ENCODE data around the gene TMEM167B. TPM values are rescaled to one million over a fixed set of nuclear protein-coding genes. Genes with fewer than 3 reads are reported as not detected.

Gene TMEM167B
- total RNA-seq, 1 experiment from 2014 or later, result 30.2 TPM

GRCh38 chr1:109111386-109112055 lies 21.0 kb downstream of the TMEM167B start:
- Mint-ChIP-seq H3K27ac (ENCODE audit: low read depth, unreplicated experiment) (no peak overlapping the region), H3K36me3 (ENCODE audit: insufficient read depth, unreplicated experiment) (peaks cover 6% of the 10 kb centered on the region), H3K27me3 (ENCODE audit: insufficient read depth, unreplicated experiment) (peaks cover 29% of the 10 kb centered on the region), H3K4me3 (ENCODE audit: unreplicated experiment) (no peak overlapping the region), H3K4me1 (ENCODE audit: insufficient read depth, unreplicated experiment) (peaks cover 9% of the 10 kb centered on the region), H3K9me3 (ENCODE audit: unreplicated experiment) (no peaks in the 10 kb centered on the region)
- intact Hi-C loops (cut with micrococcal nuclease), result loop anchor here (1.0 to 10.0 kb wide), 9 partner anchors 81 to 1327 kb away; partner anchors contain the start of genes CLCC1, PRPF38B and SORT1
- BruUV-seq (replicated peaks), result no TSS peak
- ChIA-PET CTCF (interaction anchor here (0.6 to 3.4 kb wide), 29 partner anchors 8 to 289 kb away, joined by 3 to 19 read pairs (median 4); partner anchors contain the start of gene CLCC1), POLR2A (interaction anchor here (0.6 to 2.3 kb wide), 8 partner anchors 11 to 1467 kb away, joined by 3 to 23 read pairs (median 3); no protein-coding TSS in a partner anchor)
- TF ChIP-seq, protein P1, sequence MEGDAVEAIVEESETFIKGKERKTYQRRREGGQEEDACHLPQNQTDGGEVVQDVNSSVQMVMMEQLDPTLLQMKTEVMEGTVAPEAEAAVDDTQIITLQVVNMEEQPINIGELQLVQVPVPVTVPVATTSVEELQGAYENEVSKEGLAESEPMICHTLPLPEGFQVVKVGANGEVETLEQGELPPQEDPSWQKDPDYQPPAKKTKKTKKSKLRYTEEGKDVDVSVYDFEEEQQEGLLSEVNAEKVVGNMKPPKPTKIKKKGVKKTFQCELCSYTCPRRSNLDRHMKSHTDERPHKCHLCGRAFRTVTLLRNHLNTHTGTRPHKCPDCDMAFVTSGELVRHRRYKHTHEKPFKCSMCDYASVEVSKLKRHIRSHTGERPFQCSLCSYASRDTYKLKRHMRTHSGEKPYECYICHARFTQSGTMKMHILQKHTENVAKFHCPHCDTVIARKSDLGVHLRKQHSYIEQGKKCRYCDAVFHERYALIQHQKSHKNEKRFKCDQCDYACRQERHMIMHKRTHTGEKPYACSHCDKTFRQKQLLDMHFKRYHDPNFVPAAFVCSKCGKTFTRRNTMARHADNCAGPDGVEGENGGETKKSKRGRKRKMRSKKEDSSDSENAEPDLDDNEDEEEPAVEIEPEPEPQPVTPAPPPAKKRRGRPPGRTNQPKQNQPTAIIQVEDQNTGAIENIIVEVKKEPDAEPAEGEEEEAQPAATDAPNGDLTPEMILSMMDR (IDR thresholded peaks at IDR 0.05; ENCODE audit: unreplicated experiment), result no peak
- peak; percentile 40 for DNase-seq (ENCODE audit: unreplicated experiment)

DNA sequence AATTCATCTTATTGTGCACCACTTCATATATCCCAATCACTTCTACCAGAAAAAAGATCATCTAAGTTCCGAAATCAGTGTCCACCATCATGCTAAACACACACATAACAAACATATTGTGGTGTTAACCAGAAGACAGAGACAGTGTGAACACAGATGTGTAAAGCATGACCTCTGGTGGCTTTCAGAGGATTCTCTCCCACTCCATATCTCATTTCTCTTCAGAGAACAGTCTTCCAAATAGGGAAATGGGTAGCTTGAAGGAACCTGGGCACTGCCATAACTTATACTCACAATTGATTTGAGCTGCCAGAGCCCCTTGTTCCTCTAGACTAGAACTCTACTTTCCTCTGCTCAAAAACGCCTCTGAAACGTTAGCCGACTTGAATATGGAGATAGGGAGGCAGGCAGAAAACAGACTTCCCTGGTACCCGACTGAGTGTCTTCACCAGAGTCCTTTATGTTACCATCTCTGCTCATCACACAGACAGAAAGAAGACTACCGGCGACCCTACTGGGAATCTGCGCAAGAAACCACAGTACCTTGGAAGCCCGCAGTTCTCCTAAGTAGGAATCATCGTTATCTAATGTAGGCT lies 21.6 kb downstream of the TMEM167B start:
- H3K27ac Mint-ChIP-seq (ENCODE audit: low read depth, unreplicated experiment), result no peak overlapping the region
- H3K9me3 Mint-ChIP-seq (ENCODE audit: unreplicated experiment), result no peaks in the 10 kb centered on the region
- TF ChIP-seq, protein P1 (IDR thresholded peaks at IDR 0.05; ENCODE audit: unreplicated experiment), result peak; percentile 46
- no peak overlapping the region for H3K4me3 Mint-ChIP-seq (ENCODE audit: unreplicated experiment)
- H3K27me3 Mint-ChIP-seq (ENCODE audit: insufficient read depth, unreplicated experiment), result peaks cover 29% of the 10 kb centered on the region
- intact Hi-C loops (cut with micrococcal nuclease), result loop anchor here (1.0 to 10.0 kb wide), 9 partner anchors 81 to 1327 kb away; partner anchors contain the start of genes CLCC1, PRPF38B and SORT1
- peaks cover 9% of the 10 kb centered on the region for H3K4me1 Mint-ChIP-seq (ENCODE audit: insufficient read depth, unreplicated experiment)
- peaks cover 6% of the 10 kb centered on the region for H3K36me3 Mint-ChIP-seq (ENCODE audit: insufficient read depth, unreplicated experiment)
- no TSS peak for BruUV-seq (replicated peaks)
- peak; percentile 56 for DNase-seq (ENCODE audit: unreplicated experiment)
- ChIA-PET POLR2A (interaction anchor here (0.6 to 2.3 kb wide), 7 partner anchors 12 to 184 kb away, joined by 3 to 23 read pairs (median 3); no protein-coding TSS in a partner anchor), CTCF (interaction anchor here (0.6 to 3.4 kb wide), 35 partner anchors 8 to 791 kb away, joined by 3 to 19 read pairs (median 5); partner anchors contain the start of genes CLCC1 and TAF13)

GRCh38 chr1:109112652-109113285 lies 22.2 kb downstream of the TMEM167B start:
- peak; percentile 86 for DNase-seq (ENCODE audit: unreplicated experiment)
- peaks cover 29% of the 10 kb centered on the region for H3K27me3 Mint-ChIP-seq (ENCODE audit: insufficient read depth, unreplicated experiment)
- intact Hi-C loops (cut with micrococcal nuclease), result loop anchor here (1.0 to 10.0 kb wide), 9 partner anchors 80 to 1328 kb away; partner anchors contain the start of genes CLCC1, PRPF38B and SORT1

More at GRCh38 chr1:109112652-109113285, 22.2 kb downstream of the TMEM167B start:
- H3K27ac Mint-ChIP-seq (ENCODE audit: low read depth, unreplicated experiment), result no peak overlapping the region
- ChIA-PET POLR2A (interaction anchor here (0.6 to 2.3 kb wide), 8 partner anchors 10 to 185 kb away, joined by 3 to 23 read pairs (median 3); no protein-coding TSS in a partner anchor), CTCF (interaction anchor here (0.6 to 3.4 kb wide), 37 partner anchors 7 to 791 kb away, joined by 3 to 19 read pairs (median 4); partner anchors contain the start of genes CLCC1, PSRC1 and TAF13)
- peak overlapping the region; percentile 42 for H3K4me3 Mint-ChIP-seq (ENCODE audit: unreplicated experiment)
- TF ChIP-seq, protein P1 (IDR thresholded peaks at IDR 0.05; ENCODE audit: unreplicated experiment), result peak; percentile 91
- peaks cover 6% of the 10 kb centered on the region for H3K36me3 Mint-ChIP-seq (ENCODE audit: insufficient read depth, unreplicated experiment)
- no peaks in the 10 kb centered on the region for H3K9me3 Mint-ChIP-seq (ENCODE audit: unreplicated experiment)
- BruUV-seq (replicated peaks), result no TSS peak
- H3K4me1 Mint-ChIP-seq (ENCODE audit: insufficient read depth, unreplicated experiment), result peaks cover 9% of the 10 kb centered on the region

Measured in MCF 10A (cell line).